ENCODE data around the gene C4orf50.

Gene C4orf50

GRCh38 chr4:5928844-5929420 is 89.3 kb downstream of the C4orf50 start:
- Histone ChIP-seq H3K4me2 (ENCODE audit: insufficient read depth, low read length) (no peak overlapping the region), H2AFZ (ENCODE audit: low read depth, low read length) (no peak overlapping the region), H3K27ac (ENCODE audit: low read length) (no peak overlapping the region), H4K20me1 (ENCODE audit: insufficient read depth, low read length) (no peaks in the 10 kb centered on the region), H3K36me3 (ENCODE audit: insufficient read depth, low read length) (no peaks in the 10 kb centered on the region), H3K79me2 (ENCODE audit: insufficient read depth, low read length) (no peaks in the 10 kb centered on the region), H3K4me3 (ENCODE audit: low read depth in 1 of 2, low read length in 2 of 2) (no peak overlapping the region), H3K9ac (ENCODE audit: low read depth, low read length) (no peak overlapping the region), H3K27me3 (ENCODE audit: insufficient read depth, low read length, poor library complexity) (no peaks in the 10 kb centered on the region), H3K4me1 (ENCODE audit: insufficient read depth, low read length) (no peaks in the 10 kb centered on the region), H3K9me3 (ENCODE audit: insufficient read depth, low read length, severe bottlenecking) (no peaks in the 10 kb centered on the region)
- DNase-seq: no peak
- TF ChIP-seq EZH2 (IDR thresholded peaks at IDR 0.05; ENCODE audit: borderline replicate concordance, low read depth, low read length, severe bottlenecking): no peak
- TF ChIP-seq, protein P1, sequence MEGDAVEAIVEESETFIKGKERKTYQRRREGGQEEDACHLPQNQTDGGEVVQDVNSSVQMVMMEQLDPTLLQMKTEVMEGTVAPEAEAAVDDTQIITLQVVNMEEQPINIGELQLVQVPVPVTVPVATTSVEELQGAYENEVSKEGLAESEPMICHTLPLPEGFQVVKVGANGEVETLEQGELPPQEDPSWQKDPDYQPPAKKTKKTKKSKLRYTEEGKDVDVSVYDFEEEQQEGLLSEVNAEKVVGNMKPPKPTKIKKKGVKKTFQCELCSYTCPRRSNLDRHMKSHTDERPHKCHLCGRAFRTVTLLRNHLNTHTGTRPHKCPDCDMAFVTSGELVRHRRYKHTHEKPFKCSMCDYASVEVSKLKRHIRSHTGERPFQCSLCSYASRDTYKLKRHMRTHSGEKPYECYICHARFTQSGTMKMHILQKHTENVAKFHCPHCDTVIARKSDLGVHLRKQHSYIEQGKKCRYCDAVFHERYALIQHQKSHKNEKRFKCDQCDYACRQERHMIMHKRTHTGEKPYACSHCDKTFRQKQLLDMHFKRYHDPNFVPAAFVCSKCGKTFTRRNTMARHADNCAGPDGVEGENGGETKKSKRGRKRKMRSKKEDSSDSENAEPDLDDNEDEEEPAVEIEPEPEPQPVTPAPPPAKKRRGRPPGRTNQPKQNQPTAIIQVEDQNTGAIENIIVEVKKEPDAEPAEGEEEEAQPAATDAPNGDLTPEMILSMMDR (IDR thresholded peaks at IDR 0.05; ENCODE audit: borderline replicate concordance, extremely low read depth, low read length, poor library complexity, severe bottlenecking): no peak
- ATAC-seq (ENCODE audit: insufficient read depth, low read depth): no peak

DNA sequence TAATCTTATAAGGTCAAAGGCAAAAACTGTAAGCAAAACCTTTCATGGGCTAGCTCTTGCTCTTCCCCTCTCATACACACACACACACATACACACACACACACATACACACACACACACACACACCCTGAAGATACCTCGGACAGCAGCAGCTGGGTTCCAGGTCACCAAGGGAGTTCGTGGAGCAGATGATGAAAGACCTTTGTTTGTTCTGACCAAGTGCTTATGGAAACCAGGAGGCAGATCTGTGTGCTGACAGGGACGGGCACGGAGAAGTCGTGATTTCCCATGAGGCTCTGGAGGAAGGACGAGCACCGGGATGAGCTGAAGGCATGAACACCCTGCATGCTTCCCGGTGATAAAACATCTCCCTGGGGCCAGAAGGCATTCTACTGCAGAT is 90.0 kb downstream of the C4orf50 start:
- TF ChIP-seq, protein P1 (IDR thresholded peaks at IDR 0.05; ENCODE audit: borderline replicate concordance, extremely low read depth, low read length, poor library complexity, severe bottlenecking): no peak
- no peak for TF ChIP-seq EZH2 (IDR thresholded peaks at IDR 0.05; ENCODE audit: borderline replicate concordance, low read depth, low read length, severe bottlenecking)
- Histone ChIP-seq H3K36me3 (ENCODE audit: insufficient read depth, low read length) (no peaks in the 10 kb centered on the region), H3K27ac (ENCODE audit: low read length) (no peak overlapping the region), H3K9ac (ENCODE audit: low read depth, low read length) (no peak overlapping the region), H4K20me1 (ENCODE audit: insufficient read depth, low read length) (no peaks in the 10 kb centered on the region), H3K27me3 (ENCODE audit: insufficient read depth, low read length, poor library complexity) (no peaks in the 10 kb centered on the region), H3K4me1 (ENCODE audit: insufficient read depth, low read length) (no peaks in the 10 kb centered on the region), H2AFZ (ENCODE audit: low read depth, low read length) (no peak overlapping the region), H3K4me2 (ENCODE audit: insufficient read depth, low read length) (no peak overlapping the region), H3K79me2 (ENCODE audit: insufficient read depth, low read length) (no peaks in the 10 kb centered on the region), H3K9me3 (ENCODE audit: insufficient read depth, low read length, severe bottlenecking) (no peaks in the 10 kb centered on the region), H3K4me3 (ENCODE audit: low read depth in 1 of 2, low read length in 2 of 2) (no peak overlapping the region)
- DNase-seq (no peak), ATAC-seq (ENCODE audit: insufficient read depth, low read depth) (no peak)

GRCh38 chr4:5927747-5928146 is 90.5 kb downstream of the C4orf50 start:
- Histone ChIP-seq H3K36me3 (ENCODE audit: insufficient read depth, low read length) (no peaks in the 10 kb centered on the region), H4K20me1 (ENCODE audit: insufficient read depth, low read length) (no peaks in the 10 kb centered on the region), H3K9ac (ENCODE audit: low read depth, low read length) (no peak overlapping the region), H3K79me2 (ENCODE audit: insufficient read depth, low read length) (no peaks in the 10 kb centered on the region), H3K27ac (ENCODE audit: low read length) (no peak overlapping the region), H2AFZ (ENCODE audit: low read depth, low read length) (no peak overlapping the region), H3K27me3 (ENCODE audit: insufficient read depth, low read length, poor library complexity) (no peaks in the 10 kb centered on the region), H3K9me3 (ENCODE audit: insufficient read depth, low read length, severe bottlenecking) (no peaks in the 10 kb centered on the region), H3K4me2 (ENCODE audit: insufficient read depth, low read length) (no peak overlapping the region), H3K4me3 (ENCODE audit: low read depth in 1 of 2, low read length in 2 of 2) (no peak overlapping the region), H3K4me1 (ENCODE audit: insufficient read depth, low read length) (no peaks in the 10 kb centered on the region)
- ATAC-seq (ENCODE audit: insufficient read depth, low read depth) (no peak), DNase-seq (no peak)
- TF ChIP-seq EZH2 (IDR thresholded peaks at IDR 0.05; ENCODE audit: borderline replicate concordance, low read depth, low read length, severe bottlenecking): no peak
- TF ChIP-seq, protein P1 (IDR thresholded peaks at IDR 0.05; ENCODE audit: borderline replicate concordance, extremely low read depth, low read length, poor library complexity, severe bottlenecking): no peak

Measured in DND-41 (cell line).